K562 (cell line): ENCODE measurements around the gene SCUBE1. TPM values are rescaled to one million over a fixed set of nuclear protein-coding genes. Genes with fewer than 3 reads are reported as not detected.

Experiments used
- ATF1 ChIP-seq, 2 experiments: fragments of 450-650 bp in 1 of 2; IDR thresholded peaks; 2 replicates each; pipeline ENCODE4 v1.6.1; 2016; ENCODE audit warnings: missing compliant biosample characterization in 1 of 2, missing genetic modification characterization in 1 of 2
- CBFA2T2 ChIP-seq: fragments of 450-650 bp; conservative IDR thresholded peaks from 2 replicates; pipeline ENCODE4 v1.6.1; 2017; ENCODE audit warnings: mild to moderate bottlenecking
- DLX4 ChIP-seq: fragments of 250-450 bp; sonication (Bioruptor Pico); IDR thresholded peaks from 2 replicates; pipeline ENCODE4 v1.6.1; 2021; ENCODE audit warnings: mild to moderate bottlenecking
- HDAC6 ChIP-seq: IDR thresholded peaks from 2 replicates; pipeline ENCODE4 v1.6.1; 2012; ENCODE audit warnings: low read depth, mild to moderate bottlenecking, control low read depth, inconsistent platforms, low read length, moderate library complexity
- ID3 ChIP-seq, 2 experiments: fragments of 250-450 bp in 1 of 2; fragments of 450-650 bp in 1 of 2; sonication (Bioruptor Pico) in 1 of 2; IDR thresholded peaks; 2 replicates each; pipeline versions ENCODE4 v1.6.1 to v1.8.0; 2016 to 2021; ENCODE audit warnings: mild to moderate bottlenecking in 2 of 2, moderate library complexity in 2 of 2, missing compliant biosample characterization in 1 of 2, missing genetic modification characterization in 1 of 2
- KLF13 ChIP-seq: fragments of 450-650 bp; IDR thresholded peaks from 2 replicates; pipeline ENCODE4 v1.6.1; 2016; ENCODE audit warnings: missing genetic modification characterization, low read depth, mild to moderate bottlenecking, missing compliant biosample characterization, moderate library complexity, borderline replicate concordance
- NR2C2 ChIP-seq, 2 experiments: fragments of 200-800 bp in 1 of 2; sonication (Bioruptor generic) in 1 of 2; sonication (generic) in 1 of 2; formaldehyde crosslinking in 1 of 2; IDR thresholded peaks; 2 replicates each; pipeline versions ENCODE4 v1.6.1 to v1.8.0; 2016 to 2022; ENCODE audit warnings: mild to moderate bottlenecking in 1 of 2, missing compliant biosample characterization in 1 of 2, missing genetic modification characterization in 1 of 2, missing genetic modification reagents in 1 of 2
- RAD51 ChIP-seq: fragments of 450-650 bp; IDR thresholded peaks from 2 replicates; pipeline ENCODE4 v1.7.1; 2016; ENCODE audit warnings: low read depth, mild to moderate bottlenecking, borderline replicate concordance
- RBM14 ChIP-seq: fragments of 200-400 bp; formaldehyde crosslinking; IDR thresholded peaks from 2 replicates; pipeline ENCODE4 v1.6.1; 2018; ENCODE audit warnings: low read depth, mild to moderate bottlenecking, low read length, moderate library complexity, borderline replicate concordance; ENCODE audit not compliant: insufficient read depth
- ZNF263 ChIP-seq: sonication (generic); formaldehyde crosslinking; IDR thresholded peaks from 2 replicates; pipeline ENCODE4 v1.8.0; 2022; ENCODE audit warnings: mild to moderate bottlenecking, missing genetic modification reagents, borderline replicate concordance
- polyA plus RNA-seq, 8 experiments: library from polyadenylated mRNA; depleted of rRNA in 4 of 8; stranded (reverse) in 5 of 8; unstranded in 3 of 8; fragments of >200 nt; fragmentation: Nextera tagmentation in 2 of 8; fragmentation: Illumina TruSeq in 1 of 8; extraction: Ambion mirVana in 2 of 8; extraction: Trizol in 1 of 8; gene quantifications; 2 replicates each; pipeline versions ENCODE4 v1.2.1 to v1.2.3, GENCODE V29; 2011 to 2014; ENCODE audit warnings: inconsistent platforms in 1 of 8, missing spikeins in 1 of 8
- total RNA-seq, 7 experiments: library from RNA; depleted of rRNA in 6 of 7; stranded (reverse); fragments of >200 nt in 6 of 7; fragmentation: Illumina TruSeq in 2 of 7; extraction: Trizol in 2 of 7; gene quantifications; 2 replicates each; pipeline versions ENCODE4 v1.2.1 to v1.2.3, GENCODE V29; 2011 to 2021; ENCODE audit warnings: low replicate concordance in 1 of 7
- TF ChIP-seq, protein P1 (sequence below): fragments of 450-650 bp; IDR thresholded peaks from 2 replicates; pipeline ENCODE4 v1.6.1; 2016; ENCODE audit warnings: mild to moderate bottlenecking, moderate library complexity
- TF ChIP-seq, protein P2 (sequence below): fragments of 450-650 bp; formaldehyde crosslinking; IDR thresholded peaks from 2 replicates; pipeline ENCODE4 v1.4.0; 2020; ENCODE audit warnings: mild to moderate bottlenecking, mixed read lengths

The SCUBE1 gene
- total and polyA plus RNA-seq, 9 of the 15 experiments (the other 6 are each of a cell fraction or from before 2014, with no cell fraction given) = 0.03 to 0.47 (median 0.29) TPM; not detected in 6

DNA sequence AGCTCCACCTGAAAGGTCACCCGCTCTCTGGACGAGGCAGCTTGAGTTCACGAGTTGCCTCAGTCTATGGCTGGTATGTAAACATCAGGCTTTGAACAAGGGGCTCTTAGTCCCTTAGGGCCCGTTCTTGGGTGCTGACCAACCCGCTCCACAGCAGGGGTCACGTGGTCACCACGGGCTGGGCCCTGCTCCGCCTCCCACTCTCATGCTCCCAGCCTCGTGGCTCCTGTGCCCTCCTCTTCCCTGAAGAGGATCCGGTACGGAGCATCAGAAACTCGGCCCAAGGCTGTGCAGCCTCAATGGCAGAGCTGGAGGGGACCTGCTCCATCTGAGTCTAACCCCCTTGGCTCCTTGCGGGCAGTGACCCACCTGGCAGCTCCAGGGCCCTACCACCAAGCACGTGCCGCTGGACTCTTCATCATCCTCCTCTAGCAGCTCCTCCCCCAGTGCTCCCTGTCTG is 102.0 kb downstream of the SCUBE1 start (continued):
- TF ChIP-seq, protein P1, sequence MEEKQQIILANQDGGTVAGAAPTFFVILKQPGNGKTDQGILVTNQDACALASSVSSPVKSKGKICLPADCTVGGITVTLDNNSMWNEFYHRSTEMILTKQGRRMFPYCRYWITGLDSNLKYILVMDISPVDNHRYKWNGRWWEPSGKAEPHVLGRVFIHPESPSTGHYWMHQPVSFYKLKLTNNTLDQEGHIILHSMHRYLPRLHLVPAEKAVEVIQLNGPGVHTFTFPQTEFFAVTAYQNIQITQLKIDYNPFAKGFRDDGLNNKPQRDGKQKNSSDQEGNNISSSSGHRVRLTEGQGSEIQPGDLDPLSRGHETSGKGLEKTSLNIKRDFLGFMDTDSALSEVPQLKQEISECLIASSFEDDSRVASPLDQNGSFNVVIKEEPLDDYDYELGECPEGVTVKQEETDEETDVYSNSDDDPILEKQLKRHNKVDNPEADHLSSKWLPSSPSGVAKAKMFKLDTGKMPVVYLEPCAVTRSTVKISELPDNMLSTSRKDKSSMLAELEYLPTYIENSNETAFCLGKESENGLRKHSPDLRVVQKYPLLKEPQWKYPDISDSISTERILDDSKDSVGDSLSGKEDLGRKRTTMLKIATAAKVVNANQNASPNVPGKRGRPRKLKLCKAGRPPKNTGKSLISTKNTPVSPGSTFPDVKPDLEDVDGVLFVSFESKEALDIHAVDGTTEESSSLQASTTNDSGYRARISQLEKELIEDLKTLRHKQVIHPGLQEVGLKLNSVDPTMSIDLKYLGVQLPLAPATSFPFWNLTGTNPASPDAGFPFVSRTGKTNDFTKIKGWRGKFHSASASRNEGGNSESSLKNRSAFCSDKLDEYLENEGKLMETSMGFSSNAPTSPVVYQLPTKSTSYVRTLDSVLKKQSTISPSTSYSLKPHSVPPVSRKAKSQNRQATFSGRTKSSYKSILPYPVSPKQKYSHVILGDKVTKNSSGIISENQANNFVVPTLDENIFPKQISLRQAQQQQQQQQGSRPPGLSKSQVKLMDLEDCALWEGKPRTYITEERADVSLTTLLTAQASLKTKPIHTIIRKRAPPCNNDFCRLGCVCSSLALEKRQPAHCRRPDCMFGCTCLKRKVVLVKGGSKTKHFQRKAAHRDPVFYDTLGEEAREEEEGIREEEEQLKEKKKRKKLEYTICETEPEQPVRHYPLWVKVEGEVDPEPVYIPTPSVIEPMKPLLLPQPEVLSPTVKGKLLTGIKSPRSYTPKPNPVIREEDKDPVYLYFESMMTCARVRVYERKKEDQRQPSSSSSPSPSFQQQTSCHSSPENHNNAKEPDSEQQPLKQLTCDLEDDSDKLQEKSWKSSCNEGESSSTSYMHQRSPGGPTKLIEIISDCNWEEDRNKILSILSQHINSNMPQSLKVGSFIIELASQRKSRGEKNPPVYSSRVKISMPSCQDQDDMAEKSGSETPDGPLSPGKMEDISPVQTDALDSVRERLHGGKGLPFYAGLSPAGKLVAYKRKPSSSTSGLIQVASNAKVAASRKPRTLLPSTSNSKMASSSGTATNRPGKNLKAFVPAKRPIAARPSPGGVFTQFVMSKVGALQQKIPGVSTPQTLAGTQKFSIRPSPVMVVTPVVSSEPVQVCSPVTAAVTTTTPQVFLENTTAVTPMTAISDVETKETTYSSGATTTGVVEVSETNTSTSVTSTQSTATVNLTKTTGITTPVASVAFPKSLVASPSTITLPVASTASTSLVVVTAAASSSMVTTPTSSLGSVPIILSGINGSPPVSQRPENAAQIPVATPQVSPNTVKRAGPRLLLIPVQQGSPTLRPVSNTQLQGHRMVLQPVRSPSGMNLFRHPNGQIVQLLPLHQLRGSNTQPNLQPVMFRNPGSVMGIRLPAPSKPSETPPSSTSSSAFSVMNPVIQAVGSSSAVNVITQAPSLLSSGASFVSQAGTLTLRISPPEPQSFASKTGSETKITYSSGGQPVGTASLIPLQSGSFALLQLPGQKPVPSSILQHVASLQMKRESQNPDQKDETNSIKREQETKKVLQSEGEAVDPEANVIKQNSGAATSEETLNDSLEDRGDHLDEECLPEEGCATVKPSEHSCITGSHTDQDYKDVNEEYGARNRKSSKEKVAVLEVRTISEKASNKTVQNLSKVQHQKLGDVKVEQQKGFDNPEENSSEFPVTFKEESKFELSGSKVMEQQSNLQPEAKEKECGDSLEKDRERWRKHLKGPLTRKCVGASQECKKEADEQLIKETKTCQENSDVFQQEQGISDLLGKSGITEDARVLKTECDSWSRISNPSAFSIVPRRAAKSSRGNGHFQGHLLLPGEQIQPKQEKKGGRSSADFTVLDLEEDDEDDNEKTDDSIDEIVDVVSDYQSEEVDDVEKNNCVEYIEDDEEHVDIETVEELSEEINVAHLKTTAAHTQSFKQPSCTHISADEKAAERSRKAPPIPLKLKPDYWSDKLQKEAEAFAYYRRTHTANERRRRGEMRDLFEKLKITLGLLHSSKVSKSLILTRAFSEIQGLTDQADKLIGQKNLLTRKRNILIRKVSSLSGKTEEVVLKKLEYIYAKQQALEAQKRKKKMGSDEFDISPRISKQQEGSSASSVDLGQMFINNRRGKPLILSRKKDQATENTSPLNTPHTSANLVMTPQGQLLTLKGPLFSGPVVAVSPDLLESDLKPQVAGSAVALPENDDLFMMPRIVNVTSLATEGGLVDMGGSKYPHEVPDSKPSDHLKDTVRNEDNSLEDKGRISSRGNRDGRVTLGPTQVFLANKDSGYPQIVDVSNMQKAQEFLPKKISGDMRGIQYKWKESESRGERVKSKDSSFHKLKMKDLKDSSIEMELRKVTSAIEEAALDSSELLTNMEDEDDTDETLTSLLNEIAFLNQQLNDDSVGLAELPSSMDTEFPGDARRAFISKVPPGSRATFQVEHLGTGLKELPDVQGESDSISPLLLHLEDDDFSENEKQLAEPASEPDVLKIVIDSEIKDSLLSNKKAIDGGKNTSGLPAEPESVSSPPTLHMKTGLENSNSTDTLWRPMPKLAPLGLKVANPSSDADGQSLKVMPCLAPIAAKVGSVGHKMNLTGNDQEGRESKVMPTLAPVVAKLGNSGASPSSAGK = peak; percentile 45; the same call in 1 of the 2 replicates
- peak; percentile 19; the same call in 1 of the 2 replicates for TF ChIP-seq ZNF263 (CRISPR knock-in tag)
- TF ChIP-seq ATF1 (CRISPR knock-in tag; IDR thresholded peaks at IDR 0.05) = no peak
- TF ChIP-seq ATF1 (tag; IDR thresholded peaks at IDR 0.05) = no peak
- peak; percentile 90 for TF ChIP-seq RAD51
- TF ChIP-seq DLX4 = no peak
- TF ChIP-seq RBM14 = no peak
- TF ChIP-seq CBFA2T2 = peak; percentile 49; the same call in 1 of the 2 replicates
- no peak for TF ChIP-seq KLF13 (tag)
- TF ChIP-seq, protein P2, sequence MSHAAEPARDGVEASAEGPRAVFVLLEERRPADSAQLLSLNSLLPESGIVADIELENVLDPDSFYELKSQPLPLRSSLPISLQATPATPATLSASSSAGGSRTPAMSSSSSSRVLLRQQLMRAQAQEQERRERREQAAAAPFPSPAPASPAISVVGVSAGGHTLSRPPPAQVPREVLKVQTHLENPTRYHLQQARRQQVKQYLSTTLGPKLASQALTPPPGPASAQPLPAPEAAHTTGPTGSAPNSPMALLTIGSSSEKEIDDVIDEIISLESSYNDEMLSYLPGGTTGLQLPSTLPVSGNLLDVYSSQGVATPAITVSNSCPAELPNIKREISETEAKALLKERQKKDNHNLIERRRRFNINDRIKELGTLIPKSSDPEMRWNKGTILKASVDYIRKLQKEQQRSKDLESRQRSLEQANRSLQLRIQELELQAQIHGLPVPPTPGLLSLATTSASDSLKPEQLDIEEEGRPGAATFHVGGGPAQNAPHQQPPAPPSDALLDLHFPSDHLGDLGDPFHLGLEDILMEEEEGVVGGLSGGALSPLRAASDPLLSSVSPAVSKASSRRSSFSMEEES (CRISPR knock-in tag) = peak; percentile 78
- TF ChIP-seq HDAC6 = no peak
- TF ChIP-seq NR2C2 (CRISPR knock-in tag; IDR thresholded peaks at IDR 0.05) = no peak
- TF ChIP-seq NR2C2 (tag; IDR thresholded peaks at IDR 0.05) = no peak
- no peak for TF ChIP-seq ID3 (CRISPR knock-in tag; IDR thresholded peaks at IDR 0.05)
- TF ChIP-seq ID3 (tag; IDR thresholded peaks at IDR 0.05) = no peak
